HG03097 (cell line): Measurements from ENCODE around the gene NPHP1.
"Not testable (repeated sequence)": the region's sequence is repeated elsewhere in the genome, so short reads cannot be mapped to it uniquely, and the experiment has no call there.

Experiments used
- ATAC-seq: cut with Tn5 transposase; IDR thresholded peaks from one replicate; pipeline ENCODE4 v1.9.1; 2021; ENCODE audit not compliant: unreplicated experiment, low FRiP score

The NPHP1 gene

GRCh38 chr2:110205660-110206455, 1.0 kb upstream of the NPHP1 start:
- no peak for ATAC-seq

- ATAC-seq, result no peak
Observed at GRCh38 chr2:110198016-110198415, 6.8 kb downstream of the NPHP1 start.

- ATAC-seq, result no peak
Observed at GRCh38 chr2:110197452-110197851, 7.4 kb downstream of the NPHP1 start.

- not testable (repeated sequence) for ATAC-seq
Observed at GRCh38 chr2:110190169-110190568, 14.6 kb downstream of the NPHP1 start.

- ATAC-seq, result no peak
Observed at GRCh38 chr2:110182449-110182848, 22.4 kb downstream of the NPHP1 start.

GRCh38 chr2:110180036-110180435, 24.8 kb downstream of the NPHP1 start:
- no peak for ATAC-seq

GRCh38 chr2:110173523-110173922, 31.3 kb downstream of the NPHP1 start:
- no peak for ATAC-seq

GRCh38 chr2:110172506-110172905, 32.3 kb downstream of the NPHP1 start:
- ATAC-seq, result no peak

- no peak for ATAC-seq
Observed at GRCh38 chr2:110170102-110170501, 34.7 kb downstream of the NPHP1 start.

- ATAC-seq, result no peak
Observed at GRCh38 chr2:110167326-110168000, 37.4 kb downstream of the NPHP1 start.

GRCh38 chr2:110166266-110166665, 38.5 kb downstream of the NPHP1 start:
- ATAC-seq, result no peak

GRCh38 chr2:110157153-110157793, 47.5 kb downstream of the NPHP1 start:
- ATAC-seq, result no peak

GRCh38 chr2:110154828-110155227, 50.0 kb downstream of the NPHP1 start:
- not testable (repeated sequence) for ATAC-seq

GRCh38 chr2:110154188-110154587, 50.6 kb downstream of the NPHP1 start:
- ATAC-seq, result not testable (repeated sequence)

GRCh38 chr2:110153416-110153815, 51.4 kb downstream of the NPHP1 start:
- ATAC-seq, result no peak

GRCh38 chr2:110152943-110153342, 51.9 kb downstream of the NPHP1 start:
- ATAC-seq, result no peak

- no peak for ATAC-seq
Observed at GRCh38 chr2:110149330-110150220, 55.2 kb downstream of the NPHP1 start.

GRCh38 chr2:110146945-110147332, 57.9 kb downstream of the NPHP1 start:
- no peak for ATAC-seq

- ATAC-seq, result no peak
Observed at GRCh38 chr2:110146183-110146944, 58.4 kb downstream of the NPHP1 start.

GRCh38 chr2:110143982-110144381, 60.8 kb downstream of the NPHP1 start:
- no peak for ATAC-seq
